Gastroesophageal sphincter (tissue), 3 donors: ENCODE data around the gene SHISA2.

ENCODE experiments used
- EP300 ChIP-seq: sonication (generic); formaldehyde crosslinking; IDR thresholded peaks from one replicate; pipeline ENCODE4 v1.6.1; 2017; ENCODE audit warnings: antibody characterized with exemption, mild to moderate bottlenecking
- POLR2A ChIP-seq, 2 donors: fragments of 450-650 bp; IDR thresholded peaks; one replicate each; pipeline ENCODE4 v1.6.1; 2017; ENCODE audit warnings: antibody characterized with exemption in 2 of 2, mild to moderate bottlenecking in 2 of 2, moderate library complexity in 1 of 2
- POLR2AphosphoS5 ChIP-seq: sonication (generic); formaldehyde crosslinking; IDR thresholded peaks from one replicate; pipeline ENCODE4 v1.6.1; 2017; ENCODE audit warnings: antibody characterized with exemption
- TF ChIP-seq, protein P1 (sequence below), 4 experiments: fragments of 200-600 bp in 2 of 4; fragments of 450-650 bp in 2 of 4; sonication (generic) in 1 of 4; IDR thresholded peaks; one replicate each; pipeline ENCODE4 v1.5.1; 2017 to 2019; ENCODE audit warnings: antibody characterized with exemption in 4 of 4, mild to moderate bottlenecking in 2 of 4, moderate library complexity in 2 of 4

DNA sequence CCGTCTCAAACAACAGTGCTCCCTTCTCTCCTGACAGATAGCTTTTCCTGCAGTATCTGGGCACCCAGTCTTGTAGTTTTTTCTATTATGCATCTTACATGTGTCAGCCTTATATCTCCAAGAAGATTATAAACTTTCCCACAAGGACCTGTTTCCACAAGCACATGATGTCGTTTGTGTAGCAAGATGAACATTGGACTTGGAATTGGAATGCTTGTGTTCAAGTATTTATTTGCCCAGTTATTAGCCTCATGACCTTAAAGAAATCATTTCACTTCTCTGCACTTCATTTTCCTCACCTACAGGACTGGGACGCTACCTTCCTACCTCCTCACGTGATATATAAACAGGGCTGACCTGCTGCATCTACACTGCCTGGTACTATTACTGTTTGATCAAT is 21.5 kb downstream of the SHISA2 start:
- TF ChIP-seq, protein P1, sequence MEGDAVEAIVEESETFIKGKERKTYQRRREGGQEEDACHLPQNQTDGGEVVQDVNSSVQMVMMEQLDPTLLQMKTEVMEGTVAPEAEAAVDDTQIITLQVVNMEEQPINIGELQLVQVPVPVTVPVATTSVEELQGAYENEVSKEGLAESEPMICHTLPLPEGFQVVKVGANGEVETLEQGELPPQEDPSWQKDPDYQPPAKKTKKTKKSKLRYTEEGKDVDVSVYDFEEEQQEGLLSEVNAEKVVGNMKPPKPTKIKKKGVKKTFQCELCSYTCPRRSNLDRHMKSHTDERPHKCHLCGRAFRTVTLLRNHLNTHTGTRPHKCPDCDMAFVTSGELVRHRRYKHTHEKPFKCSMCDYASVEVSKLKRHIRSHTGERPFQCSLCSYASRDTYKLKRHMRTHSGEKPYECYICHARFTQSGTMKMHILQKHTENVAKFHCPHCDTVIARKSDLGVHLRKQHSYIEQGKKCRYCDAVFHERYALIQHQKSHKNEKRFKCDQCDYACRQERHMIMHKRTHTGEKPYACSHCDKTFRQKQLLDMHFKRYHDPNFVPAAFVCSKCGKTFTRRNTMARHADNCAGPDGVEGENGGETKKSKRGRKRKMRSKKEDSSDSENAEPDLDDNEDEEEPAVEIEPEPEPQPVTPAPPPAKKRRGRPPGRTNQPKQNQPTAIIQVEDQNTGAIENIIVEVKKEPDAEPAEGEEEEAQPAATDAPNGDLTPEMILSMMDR (IDR thresholded peaks at IDR 0.05): no peak
- TF ChIP-seq POLR2A (IDR thresholded peaks at IDR 0.05) (no peak), EP300 (no peak), POLR2AphosphoS5 (no peak)
